Measurements from ENCODE around the gene ZNF512. TPM values are rescaled to one million over a fixed set of nuclear protein-coding genes. Genes with fewer than 3 reads are reported as not detected.
"Not testable (repeated sequence)": the region's sequence is repeated elsewhere in the genome, so short reads cannot be mapped to it uniquely, and the experiment has no call there.

Gene ZNF512
- total and polyA plus RNA-seq, 2 donors (not counting 1 experiment from before 2014, with no cell fraction given) = 33.3 to 72.3 TPM

- Histone ChIP-seq H3K4me1 (ENCODE audit: control insufficient read depth in 2 of 2, insufficient read depth in 2 of 2, low read length in 2 of 2) (no peaks in the 10 kb centered on the region), H3K27me3 (replicated peaks in 1 of 4; ENCODE audit: control extremely low read depth in 1 of 4, control insufficient read depth in 3 of 4, insufficient read depth in 4 of 4, low read length in 3 of 4) (no peaks in the 10 kb centered on the region), H3K27ac (ENCODE audit: low read length in 2 of 2) (no peak overlapping the region), H3K9ac (ENCODE audit: low read length) (no peak overlapping the region), H3K79me2 (ENCODE audit: control insufficient read depth, insufficient read depth, low read length) (peaks cover 99% of the 10 kb centered on the region), H3K4me2 (replicated peaks; ENCODE audit: low read depth, low read length, poor library complexity, severe bottlenecking) (no peak overlapping the region), H3K4me3 (ENCODE audit: control extremely low read depth in 1 of 5, extremely low read depth in 1 of 5, insufficient read depth in 1 of 5, low read depth in 2 of 5, low read length in 4 of 5) (no peak overlapping the region), H3K36me3 (replicated peaks in 1 of 2; ENCODE audit: control extremely low read depth in 1 of 2, control insufficient read depth in 1 of 2, extremely low read depth in 1 of 2, insufficient read depth in 2 of 2, low read length in 1 of 2) (peaks cover 7 to 27% of the 10 kb centered on the region in 2 experiments), H4K20me1 (ENCODE audit: control insufficient read depth, insufficient read depth, low read length, poor library complexity, severe bottlenecking) (peaks cover 77% of the 10 kb centered on the region), H2AFZ (ENCODE audit: insufficient read depth, low read depth, low read length, poor library complexity, severe bottlenecking) (no peak overlapping the region), H3K9me3 (ENCODE audit: control extremely low read depth in 1 of 3, control insufficient read depth in 2 of 3, insufficient read depth in 1 of 3, low read length in 2 of 3) (peaks cover 12 to 51% (median 39%) of the 10 kb centered on the region in 3 donors)
- DNase-seq (no peak), ATAC-seq (ENCODE audit: low read depth) (no peak)
- Mint-ChIP-seq H3K4me1 (peaks cover 18% of the 10 kb centered on the region), H3K4me3 (no peak overlapping the region), H3K27me3 (no peaks in the 10 kb centered on the region), H3K9me3 (ENCODE audit: insufficient read depth) (peaks cover 5% of the 10 kb centered on the region), H3K27ac (no peak overlapping the region)
- intact Hi-C loops (cut with micrococcal nuclease) = no loop called here
- ChIA-PET CTCF (interaction anchor here (0.7 kb wide), 1 partner anchor 207 kb away, joined by 3 read pairs; no protein-coding TSS in a partner anchor), POLR2A (no interaction called here)
- WGBS (ENCODE audit: insufficient coverage) = 100% methylated on average over 1 of the region's 2 CpGs
- TF ChIP-seq EZH2 (IDR thresholded peaks at IDR 0.05; ENCODE audit: borderline replicate concordance, insufficient read depth, low read depth, low read length, poor library complexity, severe bottlenecking) (no peak), CTCF (IDR thresholded peaks at IDR 0.05) (no peak)
These were observed 10.4 kb downstream of the ZNF512 start for GRCh38 chr2:27593240-27593639.

- intact Hi-C loops (cut with micrococcal nuclease); H3K4me3 ChIP-seq (ENCODE audit: control extremely low read depth in 1 of 5, extremely low read depth in 1 of 5, insufficient read depth in 1 of 5, low read depth in 2 of 5, low read length in 4 of 5); H3K4me3 Mint-ChIP-seq; H3K9me3 Mint-ChIP-seq (ENCODE audit: insufficient read depth); H3K27me3 ChIP-seq (replicated peaks in 1 of 4; ENCODE audit: control extremely low read depth in 1 of 4, control insufficient read depth in 3 of 4, insufficient read depth in 4 of 4, low read length in 3 of 4); H3K4me2 ChIP-seq (replicated peaks; ENCODE audit: low read depth, low read length, poor library complexity, severe bottlenecking); H3K27me3 Mint-ChIP-seq; CTCF ChIA-PET; H2AFZ ChIP-seq (ENCODE audit: insufficient read depth, low read depth, low read length, poor library complexity, severe bottlenecking); H3K4me1 ChIP-seq (ENCODE audit: control insufficient read depth in 2 of 2, insufficient read depth in 2 of 2, low read length in 2 of 2); H3K27ac Mint-ChIP-seq; DNase-seq; POLR2A ChIA-PET; ATAC-seq (ENCODE audit: low read depth); H3K9ac ChIP-seq (ENCODE audit: low read length); H3K27ac ChIP-seq (ENCODE audit: low read length in 2 of 2): not testable (repeated sequence)
- Histone ChIP-seq H3K79me2 (ENCODE audit: control insufficient read depth, insufficient read depth, low read length) (peaks cover 99% of the 10 kb centered on the region), H3K36me3 (replicated peaks in 1 of 2; ENCODE audit: control extremely low read depth in 1 of 2, control insufficient read depth in 1 of 2, extremely low read depth in 1 of 2, insufficient read depth in 2 of 2, low read length in 1 of 2) (peaks cover 7 to 33% of the 10 kb centered on the region in 2 experiments), H4K20me1 (ENCODE audit: control insufficient read depth, insufficient read depth, low read length, poor library complexity, severe bottlenecking) (peaks cover 83% of the 10 kb centered on the region), H3K9me3 (ENCODE audit: control extremely low read depth in 1 of 3, control insufficient read depth in 2 of 3, insufficient read depth in 1 of 3, low read length in 2 of 3) (peaks cover 10 to 51% (median 39%) of the 10 kb centered on the region in 3 donors)
- H3K4me1 Mint-ChIP-seq = peaks cover 20% of the 10 kb centered on the region
- WGBS (ENCODE audit: insufficient coverage) = 99% methylated on average over 44 of the region's 45 CpGs
These were observed 11.3 kb downstream of the ZNF512 start for GRCh38 chr2:27594020-27594703.

- H3K9ac ChIP-seq (ENCODE audit: low read length); POLR2A ChIA-PET; ATAC-seq (ENCODE audit: low read depth); H3K4me3 Mint-ChIP-seq; H3K4me2 ChIP-seq (replicated peaks; ENCODE audit: low read depth, low read length, poor library complexity, severe bottlenecking); H3K4me1 ChIP-seq (ENCODE audit: control insufficient read depth in 2 of 2, insufficient read depth in 2 of 2, low read length in 2 of 2); H3K27me3 ChIP-seq (replicated peaks in 1 of 4; ENCODE audit: control extremely low read depth in 1 of 4, control insufficient read depth in 3 of 4, insufficient read depth in 4 of 4, low read length in 3 of 4); H3K9me3 Mint-ChIP-seq (ENCODE audit: insufficient read depth); H3K4me3 ChIP-seq (ENCODE audit: control extremely low read depth in 1 of 5, extremely low read depth in 1 of 5, insufficient read depth in 1 of 5, low read depth in 2 of 5, low read length in 4 of 5); H3K27ac ChIP-seq (ENCODE audit: low read length in 2 of 2); H2AFZ ChIP-seq (ENCODE audit: insufficient read depth, low read depth, low read length, poor library complexity, severe bottlenecking); H3K27ac Mint-ChIP-seq; intact Hi-C loops (cut with micrococcal nuclease); H3K27me3 Mint-ChIP-seq; DNase-seq: not testable (repeated sequence)
- H3K4me1 Mint-ChIP-seq = peaks cover 22% of the 10 kb centered on the region
- peaks cover 7 to 45% of the 10 kb centered on the region in 2 experiments for H3K36me3 ChIP-seq (replicated peaks in 1 of 2; ENCODE audit: control extremely low read depth in 1 of 2, control insufficient read depth in 1 of 2, extremely low read depth in 1 of 2, insufficient read depth in 2 of 2, low read length in 1 of 2)
- H3K79me2 ChIP-seq (ENCODE audit: control insufficient read depth, insufficient read depth, low read length) = peaks cover 97% of the 10 kb centered on the region
- peaks cover 90% of the 10 kb centered on the region for H4K20me1 ChIP-seq (ENCODE audit: control insufficient read depth, insufficient read depth, low read length, poor library complexity, severe bottlenecking)
- WGBS (ENCODE audit: insufficient coverage) = 97% methylated on average over 7 of the region's 9 CpGs
- CTCF ChIA-PET = interaction anchor here (0.9 kb wide), 1 partner anchor 810 kb away, joined by 4 read pairs; no protein-coding TSS in a partner anchor
- peaks cover 6 to 50% (median 29%) of the 10 kb centered on the region in 3 donors for H3K9me3 ChIP-seq (ENCODE audit: control extremely low read depth in 1 of 3, control insufficient read depth in 2 of 3, insufficient read depth in 1 of 3, low read length in 2 of 3)
These were observed 12.6 kb downstream of the ZNF512 start for GRCh38 chr2:27595412-27595811.

Data from B cell (primary cell).